GM12865 (cell line): Measurements from ENCODE around the gene PHC1.

Experiments
- DNase-seq: peaks from one replicate; pipeline ENCODE4 v3.0.0; 2010; ENCODE audit warnings: low read depth
- H3K4me3 ChIP-seq: 2 replicates; pipeline ENCODE4 v1.5.1; 2011; ENCODE audit warnings: mild to moderate bottlenecking, low read depth, low read length, control low read depth
- TF ChIP-seq, protein P1 (sequence below): IDR thresholded peaks from 2 replicates; pipeline ENCODE4 v1.5.1; 2011; ENCODE audit warnings: low read length, control low read depth, low read depth, inconsistent platforms; ENCODE audit not compliant: insufficient read depth; ENCODE audit errors: missing control alignments

Gene PHC1

DNA sequence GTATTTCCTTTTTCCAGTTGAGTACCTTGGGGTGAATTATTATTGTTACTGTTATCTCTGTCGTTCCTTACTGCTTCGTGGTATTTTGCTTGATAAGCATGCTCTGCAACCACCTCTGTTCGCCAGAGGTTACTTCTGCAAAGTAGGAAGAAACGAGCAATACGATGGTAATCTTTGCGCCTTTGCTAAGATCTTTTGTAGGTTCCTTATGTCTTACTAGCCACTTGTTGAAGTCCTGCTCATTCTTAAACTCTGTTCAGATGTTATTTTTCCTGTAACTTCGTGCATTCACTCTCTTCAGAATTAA lies 35.9 kb downstream of the PHC1 start:
- no peak for DNase-seq
- H3K4me3 ChIP-seq, result peak overlapping the region; percentile 78
- TF ChIP-seq, protein P1, sequence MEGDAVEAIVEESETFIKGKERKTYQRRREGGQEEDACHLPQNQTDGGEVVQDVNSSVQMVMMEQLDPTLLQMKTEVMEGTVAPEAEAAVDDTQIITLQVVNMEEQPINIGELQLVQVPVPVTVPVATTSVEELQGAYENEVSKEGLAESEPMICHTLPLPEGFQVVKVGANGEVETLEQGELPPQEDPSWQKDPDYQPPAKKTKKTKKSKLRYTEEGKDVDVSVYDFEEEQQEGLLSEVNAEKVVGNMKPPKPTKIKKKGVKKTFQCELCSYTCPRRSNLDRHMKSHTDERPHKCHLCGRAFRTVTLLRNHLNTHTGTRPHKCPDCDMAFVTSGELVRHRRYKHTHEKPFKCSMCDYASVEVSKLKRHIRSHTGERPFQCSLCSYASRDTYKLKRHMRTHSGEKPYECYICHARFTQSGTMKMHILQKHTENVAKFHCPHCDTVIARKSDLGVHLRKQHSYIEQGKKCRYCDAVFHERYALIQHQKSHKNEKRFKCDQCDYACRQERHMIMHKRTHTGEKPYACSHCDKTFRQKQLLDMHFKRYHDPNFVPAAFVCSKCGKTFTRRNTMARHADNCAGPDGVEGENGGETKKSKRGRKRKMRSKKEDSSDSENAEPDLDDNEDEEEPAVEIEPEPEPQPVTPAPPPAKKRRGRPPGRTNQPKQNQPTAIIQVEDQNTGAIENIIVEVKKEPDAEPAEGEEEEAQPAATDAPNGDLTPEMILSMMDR, result no peak

DNA sequence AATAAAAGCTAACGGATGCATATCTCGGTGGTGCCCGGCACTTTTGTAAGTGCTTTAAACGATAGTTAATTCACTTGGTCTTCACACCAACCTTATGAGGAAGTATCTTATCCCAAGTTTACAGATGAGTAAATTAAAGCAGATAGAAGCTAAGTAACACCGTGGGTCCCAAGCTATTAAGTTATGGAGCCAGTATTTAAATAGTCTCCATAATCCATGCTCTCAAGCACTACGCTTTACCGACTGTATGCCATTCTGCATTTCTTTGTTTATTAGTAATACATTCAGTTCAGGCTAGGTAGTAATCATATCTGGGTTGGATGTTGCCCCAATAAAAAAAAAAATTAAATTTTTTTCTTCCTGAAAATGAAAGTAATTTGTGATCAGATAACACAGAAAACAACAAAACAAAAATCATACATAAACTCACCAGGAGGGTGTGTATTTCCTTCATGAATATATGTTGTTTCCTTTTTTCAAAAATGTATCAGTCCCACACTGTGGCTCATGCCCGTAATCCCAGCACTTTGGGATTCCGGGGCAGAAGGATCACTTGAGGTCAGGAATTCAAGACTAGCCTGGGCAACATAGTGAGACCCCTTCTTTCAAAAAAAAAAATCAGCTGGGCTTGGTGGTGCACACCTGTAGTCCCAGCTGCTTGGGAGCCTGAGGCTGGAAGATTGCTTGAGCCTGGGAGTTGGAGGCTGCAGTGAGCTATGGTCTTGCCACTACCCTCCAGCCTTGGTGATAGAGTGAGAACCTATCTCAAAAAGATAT lies 36.6 kb downstream of the PHC1 start:
- DNase-seq, result peak; percentile 9
- TF ChIP-seq, protein P1, result no peak
- peak overlapping the region; percentile 78 for H3K4me3 ChIP-seq

DNA sequence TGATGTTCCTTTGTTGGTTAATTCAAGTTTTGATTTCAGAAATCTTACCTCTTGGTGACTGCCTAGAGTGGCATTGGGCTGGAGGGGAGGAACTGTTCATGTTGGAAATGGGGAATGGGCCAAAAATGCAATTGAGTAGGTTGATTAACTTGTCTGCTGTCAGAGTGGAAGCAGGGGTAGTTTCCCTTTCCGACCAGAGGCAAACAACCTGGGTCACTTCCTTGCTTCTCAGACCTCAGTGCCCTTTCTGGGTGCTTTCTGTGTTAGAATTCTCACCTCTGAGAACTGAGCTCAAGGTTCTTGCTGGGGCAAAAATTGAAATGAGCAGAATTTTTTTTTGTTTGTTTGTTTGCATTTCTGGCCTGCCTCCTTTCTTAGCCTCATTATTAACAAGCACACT lies 37.4 kb downstream of the PHC1 start:
- no peak overlapping the region for H3K4me3 ChIP-seq

DNA sequence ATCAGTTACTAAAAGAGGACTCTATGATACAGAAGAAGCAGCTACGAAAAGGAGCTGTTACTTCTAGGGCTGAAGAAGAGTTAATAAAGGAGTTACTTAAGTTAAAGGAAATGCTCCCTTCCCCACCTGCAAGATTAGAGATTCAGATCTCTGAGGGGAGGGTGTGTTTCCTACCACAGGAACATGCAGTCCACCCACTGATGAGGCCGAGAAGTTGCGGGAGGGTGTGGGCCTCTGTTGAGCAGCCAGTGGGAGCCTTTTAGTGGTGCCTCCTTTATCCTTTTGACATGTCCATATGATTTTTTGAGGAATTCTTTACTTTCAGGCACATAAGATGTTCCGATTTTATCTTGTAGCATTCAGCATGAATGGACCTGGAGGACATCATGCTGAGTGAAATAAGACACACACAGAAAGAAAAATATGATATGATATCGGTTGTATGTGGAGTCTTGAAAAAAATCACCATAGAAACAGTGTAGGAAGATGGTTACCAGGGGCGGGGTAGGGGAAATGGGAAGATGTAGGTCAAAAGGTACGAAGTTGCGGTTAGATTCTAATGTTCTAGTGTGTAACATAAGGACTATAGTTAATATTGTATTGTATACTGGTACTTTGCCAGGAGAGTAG lies 39.6 kb downstream of the PHC1 start:
- H3K4me3 ChIP-seq, result no peak overlapping the region
- no peak for DNase-seq
- TF ChIP-seq, protein P1, result no peak

More for the DNA sequence above, 37.4 kb downstream of the PHC1 start:
- TF ChIP-seq, protein P1, result no peak
- DNase-seq, result peak; percentile 61

DNA sequence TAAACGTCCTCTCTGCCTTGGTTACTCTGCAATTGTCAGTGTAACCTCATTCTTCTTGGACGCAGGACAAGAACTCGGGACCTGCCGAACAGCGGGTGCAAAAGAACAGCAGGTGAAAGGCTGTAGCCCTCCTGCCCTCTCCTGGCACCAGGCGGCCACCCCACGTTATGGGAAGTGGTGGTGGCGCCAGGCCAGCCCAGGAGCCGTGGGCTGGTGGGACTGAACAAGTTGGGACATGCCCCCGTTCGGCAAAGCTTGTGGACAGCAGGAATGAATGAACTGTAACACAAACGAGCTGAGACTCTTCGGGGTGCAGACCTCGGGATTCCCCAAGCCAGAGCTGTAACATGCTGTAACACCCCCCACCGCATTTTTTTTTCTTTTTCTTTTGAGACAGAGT lies 41.8 kb downstream of the PHC1 start:
- DNase-seq, result no peak
- no peak overlapping the region for H3K4me3 ChIP-seq
- TF ChIP-seq, protein P1, result no peak

DNA sequence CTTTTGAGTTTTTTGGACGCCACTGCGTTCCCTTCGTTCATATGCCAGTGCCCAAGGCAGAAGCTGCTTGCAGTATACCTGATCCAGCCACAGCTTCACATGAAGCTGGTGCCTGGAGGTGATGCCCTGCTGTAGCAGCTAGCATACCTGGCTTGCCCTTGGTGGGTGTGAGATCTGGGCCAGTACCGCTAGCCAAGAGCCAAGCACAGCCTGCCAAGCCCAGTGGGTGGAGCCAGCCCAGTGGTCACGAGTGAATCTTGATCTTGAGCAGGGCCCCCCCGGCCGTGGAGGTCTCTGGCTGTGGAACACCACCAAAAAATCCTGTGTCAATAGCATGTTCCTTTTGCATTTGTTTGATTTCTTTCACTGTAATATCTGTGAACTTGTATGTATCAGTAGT lies 42.5 kb downstream of the PHC1 start:
- TF ChIP-seq, protein P1, result no peak
- H3K4me3 ChIP-seq, result no peak overlapping the region
- no peak for DNase-seq

DNA sequence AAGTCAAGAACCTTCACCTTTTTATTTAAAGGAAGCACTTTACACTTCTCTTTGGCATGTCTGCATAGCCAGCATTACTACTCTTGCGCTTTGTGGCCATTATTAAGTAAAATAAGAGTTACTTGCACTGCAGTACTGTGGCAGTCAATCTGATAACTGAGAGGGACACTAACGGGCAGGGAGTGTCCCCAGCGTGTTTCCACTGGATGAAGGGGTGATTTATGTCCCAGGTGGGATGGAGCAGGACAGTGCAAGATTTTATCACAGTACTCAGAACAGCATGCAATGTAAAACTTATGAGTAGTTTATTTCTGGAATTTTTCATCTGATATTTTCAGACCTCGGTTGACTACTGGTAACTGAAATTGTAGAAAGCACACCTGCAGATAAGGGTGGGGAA lies 43.3 kb downstream of the PHC1 start:
- no peak for DNase-seq
- TF ChIP-seq, protein P1, result no peak
- H3K4me3 ChIP-seq, result no peak overlapping the region
